GM19238 (cell line): ENCODE results near the gene BCAR3.

Source experiments
- DNase-seq: peaks from one replicate; pipeline ENCODE4 v3.0.0; 2011; ENCODE audit warnings: low spot score; ENCODE audit not compliant: insufficient read length

BCAR3 gene

GRCh38 chr1:93640656-93641440 is 40.8 kb downstream of the BCAR3 start:
- no peak for DNase-seq

DNA sequence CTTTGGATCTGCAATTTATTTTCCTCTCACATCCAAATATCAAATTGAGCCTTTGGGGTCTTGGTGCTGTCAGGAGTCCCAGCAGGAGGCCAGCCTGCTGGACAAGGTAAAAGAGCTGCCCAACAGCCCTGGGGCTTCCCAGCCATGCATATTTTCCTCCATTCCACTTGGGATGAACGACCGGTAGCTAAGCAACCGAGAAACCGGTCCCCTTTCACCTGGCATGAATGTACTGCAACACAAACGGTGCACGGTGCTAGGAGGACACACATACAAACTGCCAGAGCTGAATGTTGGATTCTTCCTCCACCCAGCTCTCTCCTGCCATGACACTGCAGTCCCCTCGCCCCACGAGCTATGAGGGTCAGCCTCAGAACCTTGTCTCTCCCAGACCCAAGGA is 42.7 kb downstream of the BCAR3 start:
- DNase-seq, result no peak

DNA sequence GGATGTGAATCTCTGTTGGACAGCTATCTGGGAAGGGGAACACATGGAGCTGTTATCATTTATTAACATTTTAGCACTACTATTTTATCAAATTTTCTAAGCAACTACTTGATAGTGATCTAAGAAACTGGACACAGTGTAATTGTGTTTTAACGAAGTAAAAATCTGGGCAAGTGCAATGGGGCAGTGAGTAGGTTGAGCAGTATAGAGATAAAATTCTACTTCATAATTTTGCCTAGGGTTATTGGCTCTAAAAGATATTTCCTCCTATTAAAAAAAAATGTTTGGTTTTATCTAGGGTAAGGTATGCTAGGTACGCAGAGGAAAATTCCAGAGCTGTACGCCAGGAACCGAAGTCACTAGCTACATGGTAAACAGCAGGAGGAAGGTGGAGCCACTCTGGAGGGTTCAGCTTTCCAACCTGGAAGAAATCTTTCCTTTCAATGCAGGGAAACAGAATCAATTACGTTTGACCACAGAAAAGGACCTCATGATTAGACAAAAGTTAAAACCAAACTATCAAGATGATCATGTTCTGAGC is 43.3 kb downstream of the BCAR3 start:
- DNase-seq, result no peak

- no peak for DNase-seq
Observed at GRCh38 chr1:93636712-93637111, 44.9 kb downstream of the BCAR3 start.

- DNase-seq, result no peak
Observed at GRCh38 chr1:93635614-93636543, 45.8 kb downstream of the BCAR3 start.

- DNase-seq, result no peak
Observed at GRCh38 chr1:93633313-93633712, 48.3 kb downstream of the BCAR3 start.

- DNase-seq, result no peak
Observed at GRCh38 chr1:93631626-93632365, 49.8 kb downstream of the BCAR3 start.

GRCh38 chr1:93630168-93630567 is 51.5 kb downstream of the BCAR3 start:
- DNase-seq, result no peak

GRCh38 chr1:93629101-93630059 is 52.3 kb downstream of the BCAR3 start:
- DNase-seq, result peak; percentile 30

GRCh38 chr1:93628681-93629080 is 53.0 kb downstream of the BCAR3 start:
- DNase-seq, result no peak

DNA sequence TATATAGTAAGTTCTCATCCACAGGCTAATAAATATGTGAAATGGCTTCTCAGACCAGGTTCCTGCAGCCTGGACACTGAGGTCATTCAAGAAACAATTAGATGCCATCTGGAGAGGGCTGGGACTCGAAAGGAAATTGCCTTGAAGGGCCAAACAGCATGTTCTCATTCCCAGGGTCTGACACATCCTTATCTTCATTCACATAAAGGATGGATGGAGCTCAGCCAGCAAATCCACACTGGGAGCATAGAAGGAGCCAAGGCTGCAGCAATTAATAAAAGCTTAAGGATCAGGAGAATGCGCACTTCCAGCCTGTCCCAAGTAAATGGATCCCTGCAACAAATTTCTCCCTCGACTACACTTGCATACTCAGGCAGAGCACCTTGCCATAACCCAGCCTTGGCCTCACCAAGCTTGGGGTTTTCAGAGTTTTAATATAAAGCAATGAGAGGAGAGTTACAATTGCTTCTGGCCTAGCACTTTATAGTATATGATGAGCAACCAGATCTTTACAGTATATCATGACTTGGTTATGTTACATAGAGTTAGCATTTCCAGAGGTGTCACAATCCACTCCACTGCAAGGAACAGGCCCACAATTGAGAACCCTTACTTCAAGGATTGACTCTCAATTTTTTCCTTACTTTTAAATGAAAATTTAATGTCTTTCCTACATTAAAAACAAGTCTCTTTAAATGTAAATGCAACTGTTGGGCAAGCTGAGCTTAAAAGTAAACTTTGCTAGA is 55.9 kb downstream of the BCAR3 start:
- DNase-seq, result no peak

- DNase-seq, result no peak
Observed at GRCh38 chr1:93623875-93624274, 57.8 kb downstream of the BCAR3 start.

DNA sequence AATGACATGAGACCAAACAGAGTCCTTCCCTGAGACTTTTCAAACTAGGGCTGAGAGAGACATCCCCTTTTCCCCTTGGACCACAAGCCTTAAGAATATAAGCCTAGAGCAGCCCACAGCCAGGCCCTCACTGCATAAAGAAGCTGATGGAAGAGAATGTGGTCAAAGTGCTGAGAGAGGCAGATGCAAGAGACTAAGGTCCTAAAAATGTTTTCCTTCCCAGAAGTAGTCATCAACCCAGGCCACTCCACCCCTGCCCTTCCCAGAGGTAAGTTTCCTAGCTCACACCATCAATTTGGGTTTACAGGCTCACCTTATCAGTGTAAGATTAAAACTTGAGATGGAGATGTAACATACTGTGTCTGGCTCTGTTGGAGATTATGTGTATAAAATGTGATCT is 58.2 kb downstream of the BCAR3 start:
- DNase-seq, result no peak

- DNase-seq, result no peak
Observed at GRCh38 chr1:93621246-93621645, 60.4 kb downstream of the BCAR3 start.

DNA sequence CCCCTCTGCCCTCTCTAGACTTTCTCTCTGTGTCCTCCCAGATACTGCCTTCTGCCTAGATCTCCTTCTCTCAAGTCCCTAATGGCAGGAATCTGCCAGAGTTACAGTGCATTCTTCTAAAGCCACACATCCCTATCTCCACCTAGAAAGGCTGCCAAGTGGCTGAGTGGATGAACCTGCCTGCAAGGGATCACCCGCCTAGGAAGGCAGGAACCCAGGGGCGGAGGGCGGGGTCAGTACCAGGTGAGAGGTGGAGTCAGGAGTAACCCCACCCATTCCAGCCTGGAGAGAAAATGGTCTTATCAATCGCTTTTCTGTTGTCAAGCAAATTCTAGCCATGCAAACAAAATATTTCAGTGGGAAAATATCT is 60.8 kb downstream of the BCAR3 start:
- no peak for DNase-seq

GRCh38 chr1:93620172-93620840 is 61.3 kb downstream of the BCAR3 start:
- DNase-seq, result no peak

GRCh38 chr1:93619507-93620171 is 62.0 kb downstream of the BCAR3 start:
- DNase-seq, result no peak

GRCh38 chr1:93617670-93618499 is 63.8 kb downstream of the BCAR3 start:
- no peak for DNase-seq
